OCI-M2 (cell line): ENCODE data around the gene ANO2.

ENCODE experiments used
- DNase-seq: peaks from one replicate; lab custom pipeline; 2025; ENCODE audit not compliant: unreplicated experiment; lab: John Stamatoyannopoulos, UW

Gene ANO2

DNA sequence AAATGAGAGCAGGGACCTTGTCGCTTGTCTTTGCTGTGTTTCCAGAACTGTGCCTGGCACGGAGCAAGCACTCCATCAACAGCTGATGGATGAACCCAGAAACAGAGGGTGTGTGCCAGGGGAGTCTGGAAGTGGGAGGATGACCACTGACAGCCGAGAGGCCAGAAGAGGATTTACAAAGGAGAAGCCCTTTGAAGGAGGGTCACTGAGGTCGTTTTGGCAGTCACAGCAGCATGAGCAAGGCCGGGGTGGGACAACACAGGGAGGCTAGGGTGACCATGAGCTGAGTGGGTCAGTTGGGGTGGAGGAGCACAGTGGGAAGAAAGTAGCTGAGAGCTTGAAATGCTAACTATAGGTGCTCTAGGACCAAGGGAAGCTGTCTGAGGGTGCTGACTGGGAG, 313.6 kb downstream of the ANO2 start:
- no peak for DNase-seq

GRCh38 chr12:5630726-5631125, 314.3 kb downstream of the ANO2 start:
- no peak for DNase-seq

GRCh38 chr12:5628501-5628900, 316.6 kb downstream of the ANO2 start:
- no peak for DNase-seq

- DNase-seq = no peak
Observed at GRCh38 chr12:5627053-5627630, 317.9 kb downstream of the ANO2 start.

GRCh38 chr12:5626151-5626550, 318.9 kb downstream of the ANO2 start:
- DNase-seq = no peak

GRCh38 chr12:5624486-5625272, 320.4 kb downstream of the ANO2 start:
- no peak for DNase-seq

DNA sequence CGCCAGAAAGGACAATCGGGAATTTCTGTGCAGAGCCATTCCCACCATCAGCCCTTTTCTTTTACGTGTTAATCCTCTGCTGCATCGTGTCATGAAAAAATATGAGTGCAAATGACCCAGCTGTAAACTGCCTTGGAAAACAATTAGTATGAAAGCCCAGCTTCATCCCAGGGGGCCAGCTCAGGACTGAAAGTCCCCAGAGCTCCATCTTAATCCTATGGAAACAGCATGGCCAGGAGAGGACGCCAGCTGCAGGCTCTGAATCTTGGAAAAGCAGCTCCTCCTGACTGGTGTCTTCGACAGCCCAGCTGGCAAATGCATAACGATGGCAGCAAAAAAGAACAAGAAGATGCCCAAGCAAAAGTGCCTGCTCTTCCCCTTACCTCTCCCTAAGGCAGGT, 321.6 kb downstream of the ANO2 start:
- no peak for DNase-seq

- no peak for DNase-seq
Observed at GRCh38 chr12:5622280-5622679, 322.8 kb downstream of the ANO2 start.

- no peak for DNase-seq
Observed at GRCh38 chr12:5621329-5621728, 323.7 kb downstream of the ANO2 start.

GRCh38 chr12:5620896-5621295, 324.2 kb downstream of the ANO2 start:
- no peak for DNase-seq

- DNase-seq = no peak
Observed at GRCh38 chr12:5619628-5620027, 325.4 kb downstream of the ANO2 start.

DNA sequence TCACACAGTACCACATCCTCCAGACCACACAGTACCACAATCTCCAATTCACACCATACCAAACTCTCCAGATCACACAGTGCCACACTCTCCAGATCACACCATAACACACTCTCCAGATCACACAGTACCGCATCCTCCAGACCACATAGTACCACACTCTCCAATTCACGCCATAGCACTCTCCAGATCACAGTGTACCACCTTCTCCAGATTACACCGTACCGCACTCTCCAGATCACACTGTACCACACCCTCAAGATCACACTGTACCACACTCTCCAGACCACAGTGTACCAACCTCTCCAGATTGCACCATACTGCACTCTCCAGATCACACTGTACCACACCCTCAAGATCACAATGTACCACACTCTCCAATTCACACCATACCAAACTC, 328.2 kb downstream of the ANO2 start:
- DNase-seq = no peak

GRCh38 chr12:5615760-5616159, 329.3 kb downstream of the ANO2 start:
- DNase-seq = no peak

- no peak for DNase-seq
Observed at GRCh38 chr12:5614256-5614655, 330.8 kb downstream of the ANO2 start.

- no peak for DNase-seq
Observed at GRCh38 chr12:5612556-5613410, 332.3 kb downstream of the ANO2 start.

GRCh38 chr12:5611162-5611561, 333.9 kb downstream of the ANO2 start:
- DNase-seq = no peak

- no peak for DNase-seq
Observed at GRCh38 chr12:5599378-5599777, 345.7 kb downstream of the ANO2 start.

DNA sequence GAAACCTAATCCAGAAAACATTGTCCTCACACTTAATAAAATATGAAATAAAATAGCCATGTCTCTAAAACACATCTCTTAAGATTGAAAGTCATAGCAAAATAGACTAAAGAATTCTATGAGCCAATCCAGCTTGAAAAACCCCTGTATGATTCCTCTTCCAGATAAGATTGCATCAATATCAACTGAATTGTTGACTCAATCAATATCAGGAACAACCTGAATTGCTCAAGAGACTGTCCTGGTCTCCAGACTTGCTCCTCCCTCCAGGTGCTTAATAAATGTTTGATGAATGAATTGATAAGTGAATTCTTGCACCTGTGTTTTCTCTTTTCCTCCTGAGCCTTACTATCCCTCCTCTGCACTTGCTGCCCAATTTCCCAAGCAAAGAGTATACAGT, 351.1 kb downstream of the ANO2 start:
- DNase-seq = no peak

GRCh38 chr12:5593086-5593485, 352.0 kb downstream of the ANO2 start:
- no peak for DNase-seq

DNA sequence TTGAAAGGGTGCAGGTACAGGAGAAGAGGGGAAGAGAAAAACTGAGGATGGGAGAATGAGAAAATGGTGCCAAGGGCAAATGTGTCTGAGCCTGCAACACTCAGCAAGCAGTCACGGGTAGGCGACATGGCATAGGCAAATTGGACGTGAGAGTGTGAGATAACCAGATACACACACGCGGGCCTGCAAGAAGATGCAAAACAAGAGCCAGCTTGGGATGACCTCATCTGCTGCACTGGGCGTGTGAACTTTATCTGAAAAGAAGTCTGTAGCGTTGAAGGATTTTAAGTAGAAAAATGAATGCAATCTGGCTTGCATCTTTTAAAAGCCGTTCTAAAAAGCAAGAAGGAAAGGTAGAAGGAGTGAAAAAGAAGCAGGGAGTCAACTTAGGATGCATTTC, 352.7 kb downstream of the ANO2 start:
- DNase-seq = no peak

- DNase-seq = no peak
Observed at GRCh38 chr12:5590316-5590715, 354.7 kb downstream of the ANO2 start.

DNA sequence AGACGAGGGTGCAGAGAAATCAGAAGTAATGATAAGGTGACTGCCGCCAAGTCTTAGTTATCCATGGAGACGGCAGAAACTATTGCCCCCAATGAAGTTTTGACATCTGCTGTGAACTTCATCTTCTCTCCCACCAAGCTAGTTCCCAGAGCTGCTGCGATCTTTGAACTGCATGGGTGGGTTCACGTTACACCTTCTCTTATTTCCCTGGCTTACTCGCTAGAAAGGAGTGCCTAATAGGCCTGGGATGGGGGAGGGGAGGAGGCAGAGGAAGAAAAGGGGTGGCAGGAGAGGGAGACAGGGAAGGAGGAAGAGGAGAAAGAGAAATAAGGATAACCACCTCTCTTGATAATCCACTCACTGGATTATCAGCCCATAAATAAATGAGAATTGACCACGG, 356.0 kb downstream of the ANO2 start:
- no peak for DNase-seq
